GM19193 (cell line): ENCODE results near the gene ADAMTSL2.

Source experiments
- POLR2A ChIP-seq: IDR thresholded peaks from 4 replicates; pipeline ENCODE4 v1.6.1; 2011; ENCODE audit not compliant: insufficient read depth, insufficient read length; ENCODE audit errors: extremely low read depth

The ADAMTSL2 gene

GRCh38 chr9:133608889-133609288 is 74.4 kb downstream of the ADAMTSL2 start:
- no peak for TF ChIP-seq POLR2A

- no peak for TF ChIP-seq POLR2A
Measured at GRCh38 chr9:133609311-133610098, 75.0 kb downstream of the ADAMTSL2 start, which contains the start of gene FAM163B. TSS of gene FAM163B (minus strand) at chr9:133609389. CDS start at chr9:133580223, 29,166 bp downstream.

GRCh38 chr9:133610845-133611244 is 76.3 kb downstream of the ADAMTSL2 start:
- no peak for TF ChIP-seq POLR2A

- TF ChIP-seq POLR2A, result no peak
Measured at GRCh38 chr9:133612051-133612450, 77.5 kb downstream of the ADAMTSL2 start.

- TF ChIP-seq POLR2A, result no peak
Measured at GRCh38 chr9:133612816-133613215, 78.3 kb downstream of the ADAMTSL2 start.

- TF ChIP-seq POLR2A, result no peak
Measured at GRCh38 chr9:133613432-133613831, 78.9 kb downstream of the ADAMTSL2 start.

GRCh38 chr9:133614056-133614455 is 79.6 kb downstream of the ADAMTSL2 start:
- TF ChIP-seq POLR2A, result no peak

- no peak for TF ChIP-seq POLR2A
Measured at GRCh38 chr9:133614678-133615077, 80.2 kb downstream of the ADAMTSL2 start.

GRCh38 chr9:133615186-133615585 is 80.7 kb downstream of the ADAMTSL2 start:
- TF ChIP-seq POLR2A, result no peak

- TF ChIP-seq POLR2A, result no peak
Measured at GRCh38 chr9:133615606-133616188, 81.2 kb downstream of the ADAMTSL2 start.

GRCh38 chr9:133616643-133617405 is 82.3 kb downstream of the ADAMTSL2 start:
- TF ChIP-seq POLR2A, result no peak

- TF ChIP-seq POLR2A, result no peak
Measured at GRCh38 chr9:133618726-133619125, 84.2 kb downstream of the ADAMTSL2 start.

GRCh38 chr9:133619791-133620190 is 85.3 kb downstream of the ADAMTSL2 start:
- TF ChIP-seq POLR2A, result no peak

- TF ChIP-seq POLR2A, result no peak
Measured at GRCh38 chr9:133621725-133622267, 87.3 kb downstream of the ADAMTSL2 start.

GRCh38 chr9:133622555-133622954 is 88.1 kb downstream of the ADAMTSL2 start:
- TF ChIP-seq POLR2A, result no peak
